PC-3 (cell line): Measurements from ENCODE around the gene UROC1. TPM values are rescaled to one million over a fixed set of nuclear protein-coding genes. Genes with fewer than 3 reads are reported as not detected.

ENCODE experiments used
- ATAC-seq: fragments of 200-7000 bp; cut with Tn5 transposase; 2 replicates; pipeline ENCODE4 v1.9.1; 2020; ENCODE audit warnings: mild to moderate bottlenecking, moderate library complexity
- BruUV-seq: library from RNA; stranded (reverse); fragments of 400-500 nt; replicated peaks from 2 replicates; lab custom pipeline; 2021; lab: Mats Ljungman, UMichigan
- CTCF ChIA-PET: fragments of 300-600 bp; sonication (Branson Sonifier 250); formaldehyde crosslinking; loops from one replicate; lab custom pipeline; 2022; ENCODE audit warnings: antibody characterized with exemption; lab: Charles Lee
- POLR2A ChIA-PET: fragments of 300-600 bp; sonication (Branson Sonifier 250); formaldehyde crosslinking; loops from one replicate; lab custom pipeline; 2022; ENCODE audit warnings: antibody characterized with exemption; ENCODE audit not compliant: unreplicated experiment; lab: Charles Lee
- DNase-seq: peaks from one replicate; pipeline ENCODE4 v3.0.0-alpha.2; 2015
- H2AFZ ChIP-seq: fragments of 300-600 bp; sonication (generic); 2 replicates; pipeline ENCODE4 v1.6.0; 2016; ENCODE audit warnings: antibody characterized with exemption, low read length
- H3F3A ChIP-seq: fragments of 300-600 bp; sonication (generic); one replicate; pipeline ENCODE4 v1.6.0; 2017; ENCODE audit warnings: antibody characterized with exemption, low read length, control low read depth, mild to moderate bottlenecking; ENCODE audit not compliant: unreplicated experiment
- H3K27ac ChIP-seq: fragments of 300-600 bp; sonication (generic); 2 replicates; pipeline ENCODE4 v1.5.1; 2016; ENCODE audit warnings: mild to moderate bottlenecking, low read length
- H3K27me3 ChIP-seq: fragments of 300-600 bp; sonication (generic); 2 replicates; pipeline ENCODE4 v1.6.1; 2016; ENCODE audit warnings: low read length, mixed read lengths
- H3K36me3 ChIP-seq: fragments of 300-600 bp; sonication (generic); 2 replicates; pipeline ENCODE4 v1.6.1; 2016; ENCODE audit warnings: low read depth, mixed run types, low read length, mixed read lengths
- H3K4me1 ChIP-seq: fragments of 300-600 bp; sonication (generic); 2 replicates; pipeline ENCODE4 v1.5.1; 2016; ENCODE audit warnings: low read length; ENCODE audit not compliant: insufficient read depth
- H3K4me2 ChIP-seq: fragments of 300-600 bp; sonication (generic); 2 replicates; pipeline ENCODE4 v1.6.0; 2016; ENCODE audit warnings: low read length
- H3K4me3 ChIP-seq: fragments of 300-600 bp; sonication (generic); 2 replicates; pipeline ENCODE4 v1.5.1; 2016; ENCODE audit warnings: mild to moderate bottlenecking, low read length, mixed read lengths
- H3K79me2 ChIP-seq: fragments of 300-600 bp; sonication (generic); 2 replicates; pipeline ENCODE4 v1.6.1; 2017; ENCODE audit warnings: low read length, mixed read lengths
- H3K9ac ChIP-seq: fragments of 300-600 bp; sonication (generic); 2 replicates; pipeline ENCODE4 v1.6.0; 2016; ENCODE audit warnings: mild to moderate bottlenecking, low read length
- H3K9me2 ChIP-seq: fragments of 300-600 bp; sonication (generic); replicated peaks from 2 replicates; pipeline ENCODE4 v1.6.1; 2016; ENCODE audit warnings: mixed run types, low read length, mixed read lengths
- H3K9me3 ChIP-seq: fragments of 300-600 bp; sonication (generic); 2 replicates; pipeline ENCODE4 v1.6.1; 2016; ENCODE audit warnings: low read length, mixed read lengths
- H4K20me1 ChIP-seq: fragments of 300-600 bp; sonication (generic); 2 replicates; pipeline ENCODE4 v1.6.1; 2016; ENCODE audit warnings: low read length, mixed read lengths
- EZH2 ChIP-seq: fragments of 300-600 bp; sonication (generic); IDR thresholded peaks from one replicate; pipeline ENCODE4 v1.6.1; 2017; ENCODE audit warnings: antibody characterized with exemption, mild to moderate bottlenecking, low read length; ENCODE audit not compliant: unreplicated experiment
- EZH2phosphoT487 ChIP-seq: fragments of 300-600 bp; sonication (generic); IDR thresholded peaks from 2 replicates; pipeline ENCODE4 v1.6.1; 2018; ENCODE audit warnings: mild to moderate bottlenecking, antibody characterized with exemption, low read length, borderline replicate concordance
- intact Hi-C: fragments of 100-400 bp; cut with micrococcal nuclease; formaldehyde crosslinking; loops from 2 replicates; pipeline ENCODE4 v1.9.0; 2023
- total RNA-seq: library from RNA; depleted of rRNA; stranded (reverse); fragments of >200 nt; gene quantifications from 2 replicates; pipeline ENCODE4 v1.2.3, GENCODE V29; 2014
- TF ChIP-seq, protein P1 (sequence below): fragments of 300-600 bp; sonication (generic); conservative IDR thresholded peaks from 2 replicates; pipeline ENCODE4 v1.5.1; 2017; ENCODE audit warnings: antibody characterized with exemption, low read depth, mild to moderate bottlenecking, low read length

UROC1 gene
- total RNA-seq, 1 experiment from 2014 or later, result not detected

DNA sequence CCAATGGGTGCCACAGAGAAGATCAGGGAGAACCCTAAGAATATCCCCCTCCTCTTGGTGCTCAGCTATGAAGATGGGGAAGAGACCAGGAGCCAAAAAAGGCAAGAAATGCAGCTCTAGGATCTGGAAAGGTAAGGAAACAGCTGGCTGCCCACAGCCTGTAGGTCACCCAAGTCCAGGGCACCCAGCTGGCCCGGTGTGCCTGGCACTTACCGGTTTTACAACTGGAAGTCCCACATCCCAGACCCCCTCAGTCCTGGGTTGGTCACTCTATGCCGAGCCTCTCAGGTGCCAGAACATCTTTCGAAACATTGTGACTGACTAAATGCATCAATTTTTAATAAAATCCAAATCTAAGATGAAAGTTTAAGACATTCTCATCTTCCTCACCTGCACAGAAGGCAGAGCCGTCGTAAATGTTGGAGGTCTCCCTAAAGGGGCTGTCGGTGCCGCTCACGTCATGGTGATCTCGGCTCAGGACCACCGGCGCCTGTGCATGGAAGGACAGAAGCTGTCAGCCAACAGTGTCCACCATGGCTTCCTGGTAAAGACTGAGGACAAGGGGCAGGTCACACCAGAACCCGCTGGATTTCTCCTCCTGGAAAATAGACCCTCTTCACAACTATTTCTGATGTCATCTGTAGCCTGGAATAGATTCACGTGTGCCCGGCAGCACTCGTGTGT is 28.5 kb downstream of the UROC1 start:
- Histone ChIP-seq H3K79me2 (no peaks in the 10 kb centered on the region), H3K9ac (no peak overlapping the region), H3K9me3 (no peaks in the 10 kb centered on the region), H3K36me3 (no peaks in the 10 kb centered on the region), H2AFZ (no peak overlapping the region), H3K4me2 (no peak overlapping the region), H3F3A (no peaks in the 10 kb centered on the region), H3K27me3 (no peaks in the 10 kb centered on the region), H4K20me1 (no peaks in the 10 kb centered on the region), H3K4me3 (no peak overlapping the region), H3K4me1 (peaks cover 7% of the 10 kb centered on the region; the same call in 1 of the 2 replicates), H3K9me2 (no peaks in the 10 kb centered on the region), H3K27ac (no peak overlapping the region)
- no TSS peak for BruUV-seq
- CTCF ChIA-PET, result no interaction called here
- TF ChIP-seq, protein P1, sequence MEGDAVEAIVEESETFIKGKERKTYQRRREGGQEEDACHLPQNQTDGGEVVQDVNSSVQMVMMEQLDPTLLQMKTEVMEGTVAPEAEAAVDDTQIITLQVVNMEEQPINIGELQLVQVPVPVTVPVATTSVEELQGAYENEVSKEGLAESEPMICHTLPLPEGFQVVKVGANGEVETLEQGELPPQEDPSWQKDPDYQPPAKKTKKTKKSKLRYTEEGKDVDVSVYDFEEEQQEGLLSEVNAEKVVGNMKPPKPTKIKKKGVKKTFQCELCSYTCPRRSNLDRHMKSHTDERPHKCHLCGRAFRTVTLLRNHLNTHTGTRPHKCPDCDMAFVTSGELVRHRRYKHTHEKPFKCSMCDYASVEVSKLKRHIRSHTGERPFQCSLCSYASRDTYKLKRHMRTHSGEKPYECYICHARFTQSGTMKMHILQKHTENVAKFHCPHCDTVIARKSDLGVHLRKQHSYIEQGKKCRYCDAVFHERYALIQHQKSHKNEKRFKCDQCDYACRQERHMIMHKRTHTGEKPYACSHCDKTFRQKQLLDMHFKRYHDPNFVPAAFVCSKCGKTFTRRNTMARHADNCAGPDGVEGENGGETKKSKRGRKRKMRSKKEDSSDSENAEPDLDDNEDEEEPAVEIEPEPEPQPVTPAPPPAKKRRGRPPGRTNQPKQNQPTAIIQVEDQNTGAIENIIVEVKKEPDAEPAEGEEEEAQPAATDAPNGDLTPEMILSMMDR, result no peak
- TF ChIP-seq EZH2phosphoT487 (no peak), EZH2 (no peak)
- ATAC-seq, result no peak
- no peak for DNase-seq
- intact Hi-C loops, result no loop called here
- POLR2A ChIA-PET, result no interaction called here

DNA sequence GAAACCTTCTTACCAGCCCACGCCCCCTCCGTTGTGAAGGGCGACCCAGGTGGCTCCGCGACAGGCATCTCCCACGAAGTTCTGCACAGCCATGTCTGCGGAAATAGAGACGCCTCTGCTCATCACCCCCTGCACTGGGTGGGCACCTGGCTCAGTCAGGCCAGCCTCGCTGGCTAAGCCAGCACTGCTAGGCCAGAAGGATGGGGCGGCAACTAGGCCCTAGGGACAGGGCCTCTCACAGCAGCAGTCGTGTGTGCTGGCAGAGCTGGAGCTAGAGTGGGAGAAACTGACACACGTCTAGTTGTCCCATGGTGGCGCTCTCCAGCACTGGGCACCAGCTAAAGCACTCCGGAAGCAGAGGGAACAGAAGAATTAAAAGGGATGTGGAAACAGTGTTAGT is 29.4 kb downstream of the UROC1 start:
- BruUV-seq, result no TSS peak
- no peak for ATAC-seq
- POLR2A ChIA-PET, result no interaction called here

More for the DNA sequence above, 29.4 kb downstream of the UROC1 start:
- H4K20me1 ChIP-seq, result no peaks in the 10 kb centered on the region
- H3K9me2 ChIP-seq, result no peaks in the 10 kb centered on the region
- DNase-seq, result no peak
- H3K27ac ChIP-seq, result no peak overlapping the region
- H3K4me1 ChIP-seq, result peaks cover 7% of the 10 kb centered on the region; the same call in 1 of the 2 replicates
- CTCF ChIA-PET, result no interaction called here
- TF ChIP-seq EZH2, result no peak
- TF ChIP-seq EZH2phosphoT487, result no peak
- TF ChIP-seq, protein P1, result no peak
- no peak overlapping the region for H3K9ac ChIP-seq
- H2AFZ ChIP-seq, result no peak overlapping the region
- no peaks in the 10 kb centered on the region for H3K9me3 ChIP-seq
- no peaks in the 10 kb centered on the region for H3K36me3 ChIP-seq
- no peak overlapping the region for H3K4me2 ChIP-seq
- H3K27me3 ChIP-seq, result no peaks in the 10 kb centered on the region
- no peaks in the 10 kb centered on the region for H3F3A ChIP-seq
- H3K4me3 ChIP-seq, result no peak overlapping the region
- intact Hi-C loops, result no loop called here
- no peaks in the 10 kb centered on the region for H3K79me2 ChIP-seq
